ENCODE results near the gene PRSS1.
"Not testable (repeated sequence)": the region's sequence is repeated elsewhere in the genome, so short reads cannot be mapped to it uniquely, and the experiment has no call there.

The PRSS1 gene

GRCh38 chr7:142772673-142773072, 23.4 kb downstream of the PRSS1 start:
- H3K36me3 ChIP-seq (replicated peaks): no peaks in the 10 kb centered on the region
- no peak overlapping the region for H3K4me3 ChIP-seq
- in situ Hi-C loops (cut with MboI; ENCODE audit: low sequenced_read_pairs): no loop called here
- no peaks in the 10 kb centered on the region for H3K27me3 ChIP-seq (ENCODE audit: low read depth)
- H3K9me3 ChIP-seq: no peaks in the 10 kb centered on the region
- no peak for DNase-seq (ENCODE audit: low spot score in 2 of 2)
- H3K4me1 ChIP-seq: no peaks in the 10 kb centered on the region

GRCh38 chr7:142773230-142773629, 24.0 kb downstream of the PRSS1 start:
- DNase-seq (ENCODE audit: low spot score in 2 of 2): no peak
- Histone ChIP-seq H3K36me3 (replicated peaks) (no peaks in the 10 kb centered on the region), H3K4me1 (no peaks in the 10 kb centered on the region), H3K4me3 (no peak overlapping the region), H3K9me3 (no peaks in the 10 kb centered on the region), H3K27me3 (ENCODE audit: low read depth) (no peaks in the 10 kb centered on the region)
- in situ Hi-C loops (cut with MboI; ENCODE audit: low sequenced_read_pairs): no loop called here

GRCh38 chr7:142773937-142774744, 24.9 kb downstream of the PRSS1 start:
- H3K4me1 ChIP-seq: no peaks in the 10 kb centered on the region
- no peaks in the 10 kb centered on the region for H3K9me3 ChIP-seq
- in situ Hi-C loops (cut with MboI; ENCODE audit: low sequenced_read_pairs): no loop called here
- no peaks in the 10 kb centered on the region for H3K36me3 ChIP-seq (replicated peaks)
- no peak for DNase-seq (ENCODE audit: low spot score in 2 of 2)
- H3K4me3 ChIP-seq: no peak overlapping the region
- H3K27me3 ChIP-seq (ENCODE audit: low read depth): no peaks in the 10 kb centered on the region

GRCh38 chr7:142774826-142775225, 25.6 kb downstream of the PRSS1 start:
- H3K36me3 ChIP-seq (replicated peaks): no peaks in the 10 kb centered on the region
- no peak overlapping the region for H3K4me3 ChIP-seq
- H3K4me1 ChIP-seq: no peaks in the 10 kb centered on the region
- no peaks in the 10 kb centered on the region for H3K27me3 ChIP-seq (ENCODE audit: low read depth)
- DNase-seq (ENCODE audit: low spot score in 2 of 2): no peak
- in situ Hi-C loops (cut with MboI; ENCODE audit: low sequenced_read_pairs): no loop called here
- no peaks in the 10 kb centered on the region for H3K9me3 ChIP-seq

- in situ Hi-C loops (cut with MboI; ENCODE audit: low sequenced_read_pairs); H3K36me3 ChIP-seq (replicated peaks); H3K9me3 ChIP-seq; H3K4me1 ChIP-seq; H3K4me3 ChIP-seq; DNase-seq (ENCODE audit: low spot score in 2 of 2); H3K27me3 ChIP-seq (ENCODE audit: low read depth): not testable (repeated sequence)
Measured at GRCh38 chr7:142775351-142776115, 26.3 kb downstream of the PRSS1 start.

GRCh38 chr7:142776206-142776844, 27.1 kb downstream of the PRSS1 start:
- in situ Hi-C loops (cut with MboI; ENCODE audit: low sequenced_read_pairs): no loop called here
- H3K36me3 ChIP-seq (replicated peaks): no peaks in the 10 kb centered on the region
- no peaks in the 10 kb centered on the region for H3K4me1 ChIP-seq
- no peaks in the 10 kb centered on the region for H3K9me3 ChIP-seq
- no peak overlapping the region for H3K4me3 ChIP-seq
- no peaks in the 10 kb centered on the region for H3K27me3 ChIP-seq (ENCODE audit: low read depth)
- DNase-seq (ENCODE audit: low spot score in 2 of 2): no peak

- H3K4me3 ChIP-seq; H3K9me3 ChIP-seq; in situ Hi-C loops (cut with MboI; ENCODE audit: low sequenced_read_pairs); H3K27me3 ChIP-seq (ENCODE audit: low read depth); H3K36me3 ChIP-seq (replicated peaks); DNase-seq (ENCODE audit: low spot score in 2 of 2); H3K4me1 ChIP-seq: not testable (repeated sequence)
Measured at GRCh38 chr7:142776845-142777225, 27.6 kb downstream of the PRSS1 start.

GRCh38 chr7:142777318-142777717, 28.0 kb downstream of the PRSS1 start:
- no peaks in the 10 kb centered on the region for H3K36me3 ChIP-seq (replicated peaks)
- no peak for DNase-seq (ENCODE audit: low spot score in 2 of 2)
- H3K9me3 ChIP-seq: no peaks in the 10 kb centered on the region
- no peak overlapping the region for H3K4me3 ChIP-seq
- in situ Hi-C loops (cut with MboI; ENCODE audit: low sequenced_read_pairs): no loop called here
- no peaks in the 10 kb centered on the region for H3K27me3 ChIP-seq (ENCODE audit: low read depth)
- H3K4me1 ChIP-seq: no peaks in the 10 kb centered on the region

GRCh38 chr7:142782922-142783900, 33.9 kb downstream of the PRSS1 start:
- peak; percentile 87 to 93 for DNase-seq (ENCODE audit: low spot score in 2 of 2)
- H3K4me1 ChIP-seq: no peaks in the 10 kb centered on the region; the same call in 1 of the 2 replicates
- H3K27me3 ChIP-seq (ENCODE audit: low read depth): no peaks in the 10 kb centered on the region
- no peaks in the 10 kb centered on the region for H3K9me3 ChIP-seq
- in situ Hi-C loops (cut with MboI; ENCODE audit: low sequenced_read_pairs): loop anchor here (5.0 to 10.0 kb wide), 2 partner anchors 96 to 148 kb away; no protein-coding TSS in a partner anchor
- no peaks in the 10 kb centered on the region for H3K36me3 ChIP-seq (replicated peaks)
- H3K4me3 ChIP-seq: peak overlapping the region; percentile 20

- in situ Hi-C loops (cut with MboI; ENCODE audit: low sequenced_read_pairs): loop anchor here (5.0 to 10.0 kb wide), 2 partner anchors 97 to 149 kb away; no protein-coding TSS in a partner anchor
- no peak overlapping the region for H3K4me3 ChIP-seq
- H3K9me3 ChIP-seq: no peaks in the 10 kb centered on the region
- no peaks in the 10 kb centered on the region for H3K36me3 ChIP-seq (replicated peaks)
- no peaks in the 10 kb centered on the region for H3K27me3 ChIP-seq (ENCODE audit: low read depth)
- DNase-seq (ENCODE audit: low spot score in 2 of 2): no peak
- H3K4me1 ChIP-seq: no peaks in the 10 kb centered on the region; the same call in 1 of the 2 replicates
Measured at GRCh38 chr7:142784096-142784495, 34.8 kb downstream of the PRSS1 start.

GRCh38 chr7:142784716-142785115, 35.4 kb downstream of the PRSS1 start:
- Histone ChIP-seq H3K4me3 (no peak overlapping the region), H3K4me1 (no peaks in the 10 kb centered on the region; the same call in 1 of the 2 replicates), H3K27me3 (ENCODE audit: low read depth) (no peaks in the 10 kb centered on the region), H3K9me3 (no peaks in the 10 kb centered on the region), H3K36me3 (replicated peaks) (no peaks in the 10 kb centered on the region)
- in situ Hi-C loops (cut with MboI; ENCODE audit: low sequenced_read_pairs): loop anchor here (5.0 to 10.0 kb wide), 2 partner anchors 97 to 150 kb away; no protein-coding TSS in a partner anchor
- no peak for DNase-seq (ENCODE audit: low spot score in 2 of 2)

- in situ Hi-C loops (cut with MboI; ENCODE audit: low sequenced_read_pairs): loop anchor here (10.0 kb wide), 1 partner anchor 151 kb away; no protein-coding TSS in a partner anchor
- no peak for DNase-seq (ENCODE audit: low spot score in 2 of 2)
Measured at GRCh38 chr7:142785841-142786250, 36.6 kb downstream of the PRSS1 start.

More at GRCh38 chr7:142785841-142786250, 36.6 kb downstream of the PRSS1 start:
- H3K9me3 ChIP-seq: no peaks in the 10 kb centered on the region
- no peak overlapping the region for H3K4me3 ChIP-seq
- no peaks in the 10 kb centered on the region for H3K27me3 ChIP-seq (ENCODE audit: low read depth)
- H3K4me1 ChIP-seq: no peaks in the 10 kb centered on the region; the same call in 1 of the 2 replicates
- no peaks in the 10 kb centered on the region for H3K36me3 ChIP-seq (replicated peaks)
